Renal cortex interstitium (tissue), 11 donors: ENCODE data around the gene NUP214. TPM values are rescaled to one million over a fixed set of nuclear protein-coding genes. Genes with fewer than 3 reads are reported as not detected.
"Not testable (repeated sequence)": the region's sequence is repeated elsewhere in the genome, so short reads cannot be mapped to it uniquely, and the experiment has no call there.

ENCODE experiments used
- DNase-seq, 11 donors: peaks; one replicate each; pipeline ENCODE4 v3.0.0-alpha.2; 2013; ENCODE audit warnings: low read depth in 9 of 11, low spot score in 4 of 11; ENCODE audit errors: extremely low read depth in 1 of 11
- polyA plus RNA-seq, 3 donors: library from polyadenylated mRNA; unstranded; fragments of 120-200 nt; gene quantifications; one replicate each; pipeline ENCODE4 v1.2.1, GENCODE V29; 2013; ENCODE audit not compliant: insufficient read length in 3 of 3

NUP214 gene
- polyA plus RNA-seq, 3 donors: 49.3 to 68.7 (median 52.6) TPM

- no peak for DNase-seq
These were observed 53.5 kb downstream of the NUP214 start for GRCh38 chr9:131178926-131179325.

- DNase-seq: no peak
These were observed 54.3 kb downstream of the NUP214 start for GRCh38 chr9:131179561-131180219.

- DNase-seq: no peak
These were observed 55.1 kb downstream of the NUP214 start for GRCh38 chr9:131180454-131180853.

DNA sequence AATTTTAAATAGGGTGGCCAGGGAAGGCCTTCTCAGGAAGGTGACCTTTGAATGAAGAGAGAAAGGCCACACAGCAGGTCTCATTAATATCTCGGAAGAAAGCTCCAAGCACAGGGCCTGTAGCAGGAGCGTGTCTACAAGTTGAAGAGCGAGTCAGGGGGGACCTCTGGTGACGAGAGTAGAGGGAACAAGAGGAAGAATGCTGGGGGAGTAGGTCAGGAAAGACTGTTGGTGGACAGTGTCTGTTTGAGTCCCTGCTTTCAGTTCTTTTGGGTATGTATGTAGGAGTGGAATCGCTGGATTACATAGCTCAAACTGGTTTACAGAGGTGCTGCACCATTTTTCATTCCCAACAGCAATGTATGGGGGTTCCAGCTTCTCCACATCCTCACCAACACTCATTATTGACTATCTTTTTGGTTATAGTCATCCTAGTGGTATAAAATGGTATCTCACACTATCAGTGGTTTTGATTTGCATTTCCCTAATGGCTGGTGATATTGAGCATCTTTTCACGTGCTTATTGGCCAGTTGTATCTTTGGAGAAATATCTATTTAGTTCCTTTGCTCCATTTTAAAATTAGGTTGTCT, 55.8 kb downstream of the NUP214 start:
- DNase-seq: no peak

DNA sequence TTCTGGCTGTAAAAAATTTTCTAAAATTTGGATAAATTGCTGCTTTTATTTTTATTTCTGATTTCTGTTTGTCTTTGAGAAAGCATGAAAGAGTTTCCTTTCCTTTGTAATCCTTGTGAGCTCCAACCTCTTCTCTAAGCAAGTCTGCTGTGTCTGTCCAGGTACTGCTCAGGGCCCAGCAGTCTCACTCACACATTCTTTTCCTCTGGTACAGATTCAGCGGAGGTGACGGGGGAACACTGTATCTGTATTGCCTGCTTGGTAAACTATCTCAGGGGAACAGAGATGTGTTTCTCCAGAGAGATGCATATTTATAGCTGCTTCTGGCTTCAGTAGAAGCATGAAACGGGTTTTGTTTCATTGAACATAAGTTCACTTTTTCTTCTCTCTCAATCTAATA, 60.5 kb downstream of the NUP214 start:
- DNase-seq: no peak

GRCh38 chr9:131186622-131187021, 61.2 kb downstream of the NUP214 start:
- no peak for DNase-seq

DNA sequence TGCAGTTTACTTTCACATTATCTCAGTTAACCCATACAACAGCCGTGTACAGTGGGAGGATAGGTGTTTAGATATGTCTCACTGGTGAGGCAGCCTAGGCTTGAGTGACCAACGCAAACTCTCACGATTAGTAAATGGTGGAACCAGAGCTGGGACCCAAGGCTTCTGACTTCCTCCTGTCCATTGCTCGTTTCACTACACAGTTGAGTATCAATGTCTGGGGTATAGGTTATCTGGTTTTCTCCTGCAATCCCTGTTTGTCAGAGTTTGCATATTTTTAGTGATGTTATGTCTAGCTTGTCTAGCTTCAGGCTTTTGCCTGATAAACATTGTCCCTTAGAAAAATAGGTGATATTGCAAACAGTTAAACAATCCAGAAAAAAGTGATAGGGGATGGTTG, 62.6 kb downstream of the NUP214 start:
- DNase-seq: no peak

DNA sequence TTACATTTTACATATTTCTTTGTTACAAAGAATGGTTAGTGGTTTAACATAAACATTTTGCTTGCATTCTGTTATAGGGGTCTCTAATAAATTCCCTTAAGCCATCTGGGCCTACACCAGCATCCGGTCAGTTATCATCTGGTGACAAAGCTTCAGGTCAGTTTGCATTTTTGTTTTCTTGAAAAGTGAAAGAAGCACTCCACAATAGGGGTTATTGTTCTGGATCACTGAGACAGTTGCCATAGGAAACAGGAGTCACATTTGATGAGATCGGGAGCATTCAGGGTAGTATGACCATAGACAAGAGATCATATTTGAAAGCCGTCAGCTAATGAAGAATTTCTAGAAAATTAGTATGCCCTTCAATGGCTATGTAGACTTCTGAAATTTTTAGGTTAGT, 63.6 kb downstream of the NUP214 start:
- no peak for DNase-seq

DNA sequence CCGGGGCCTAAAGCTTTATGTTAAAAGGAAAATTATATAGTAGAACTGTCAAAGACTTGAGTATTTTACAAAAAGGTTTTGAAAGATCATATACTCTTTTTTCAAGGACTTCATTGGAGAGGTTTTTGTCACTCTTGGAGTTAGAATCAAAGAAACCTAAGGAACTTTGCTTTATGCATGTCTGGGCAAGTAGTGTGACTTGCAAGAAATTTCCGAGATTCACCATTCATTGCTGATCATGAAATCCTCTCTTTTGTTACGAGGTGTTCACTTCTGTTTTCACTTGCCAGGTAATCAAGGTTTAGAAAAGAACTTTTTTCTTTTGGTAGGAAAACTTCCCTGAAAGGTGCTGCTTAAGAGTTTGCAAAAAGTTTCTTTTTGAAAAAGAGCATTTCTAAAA, 64.8 kb downstream of the NUP214 start:
- no peak for DNase-seq

- not testable (repeated sequence) for DNase-seq
These were observed 65.6 kb downstream of the NUP214 start for GRCh38 chr9:131191032-131191431.

DNA sequence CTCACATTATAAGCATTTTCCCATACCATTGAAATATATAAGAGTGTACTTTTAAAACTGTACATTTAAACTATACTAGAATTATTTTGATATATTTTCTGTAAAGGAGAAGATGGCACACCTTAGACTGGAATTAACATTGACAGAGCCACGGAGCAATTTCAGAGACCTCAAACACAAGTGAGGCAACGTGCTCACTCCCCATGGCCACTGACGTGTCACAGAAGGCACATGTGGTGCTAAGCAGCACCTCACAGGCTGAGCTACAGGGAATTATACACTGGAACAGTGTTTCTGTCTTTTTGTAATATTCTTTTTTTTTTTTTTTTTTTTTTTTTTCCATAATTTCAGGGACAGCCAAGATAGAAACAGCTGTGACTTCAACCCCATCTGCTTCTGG, 66.5 kb downstream of the NUP214 start:
- no peak for DNase-seq

- DNase-seq: no peak
These were observed 67.7 kb downstream of the NUP214 start for GRCh38 chr9:131193051-131193450.

- no peak for DNase-seq
These were observed 69.4 kb downstream of the NUP214 start for GRCh38 chr9:131194762-131195161.

DNA sequence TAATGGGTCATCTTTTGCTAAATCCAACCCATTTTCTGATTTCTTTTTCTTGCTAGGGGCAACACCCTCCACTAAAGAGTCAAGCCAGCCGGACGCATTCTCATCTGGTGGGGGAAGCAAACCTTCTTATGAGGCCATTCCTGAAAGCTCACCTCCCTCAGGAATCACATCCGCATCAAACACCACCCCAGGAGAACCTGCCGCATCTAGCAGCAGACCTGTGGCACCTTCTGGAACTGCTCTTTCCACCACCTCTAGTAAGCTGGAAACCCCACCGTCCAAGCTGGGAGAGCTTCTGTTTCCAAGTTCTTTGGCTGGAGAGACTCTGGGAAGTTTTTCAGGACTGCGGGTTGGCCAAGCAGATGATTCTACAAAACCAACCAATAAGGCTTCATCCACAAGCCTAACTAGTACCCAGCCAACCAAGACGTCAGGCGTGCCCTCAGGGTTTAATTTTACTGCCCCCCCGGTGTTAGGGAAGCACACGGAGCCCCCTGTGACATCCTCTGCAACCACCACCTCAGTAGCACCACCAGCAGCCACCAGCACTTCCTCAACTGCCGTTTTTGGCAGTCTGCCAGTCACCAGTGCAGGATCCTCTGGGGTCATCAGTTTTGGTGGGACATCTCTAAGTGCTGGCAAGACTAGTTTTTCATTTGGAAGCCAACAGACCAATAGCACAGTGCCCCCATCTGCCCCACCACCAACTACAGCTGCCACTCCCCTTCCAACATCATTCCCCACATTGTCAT, 72.0 kb downstream of the NUP214 start:
- DNase-seq: no peak

GRCh38 chr9:131198041-131198715, 72.8 kb downstream of the NUP214 start:
- DNase-seq: no peak

DNA sequence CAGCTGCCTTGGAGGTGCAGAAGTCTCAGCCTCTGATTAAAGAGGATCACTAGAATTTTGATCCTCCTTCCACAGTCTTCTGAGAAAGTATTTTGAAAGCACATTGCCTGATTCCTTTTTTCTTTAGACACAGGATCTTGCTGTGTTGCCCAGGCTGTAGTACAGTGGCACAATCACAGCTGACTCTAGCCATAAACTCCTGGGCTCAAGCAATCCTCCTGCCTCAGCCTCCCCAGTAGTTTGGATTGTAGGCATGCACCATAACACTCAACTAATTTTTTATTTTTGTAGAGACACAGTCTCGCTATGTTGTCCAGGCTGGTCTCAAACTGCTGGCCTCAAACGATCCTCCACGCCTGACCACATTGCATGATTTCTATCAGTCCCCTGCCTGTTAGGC, 76.5 kb downstream of the NUP214 start:
- DNase-seq: no peak

DNA sequence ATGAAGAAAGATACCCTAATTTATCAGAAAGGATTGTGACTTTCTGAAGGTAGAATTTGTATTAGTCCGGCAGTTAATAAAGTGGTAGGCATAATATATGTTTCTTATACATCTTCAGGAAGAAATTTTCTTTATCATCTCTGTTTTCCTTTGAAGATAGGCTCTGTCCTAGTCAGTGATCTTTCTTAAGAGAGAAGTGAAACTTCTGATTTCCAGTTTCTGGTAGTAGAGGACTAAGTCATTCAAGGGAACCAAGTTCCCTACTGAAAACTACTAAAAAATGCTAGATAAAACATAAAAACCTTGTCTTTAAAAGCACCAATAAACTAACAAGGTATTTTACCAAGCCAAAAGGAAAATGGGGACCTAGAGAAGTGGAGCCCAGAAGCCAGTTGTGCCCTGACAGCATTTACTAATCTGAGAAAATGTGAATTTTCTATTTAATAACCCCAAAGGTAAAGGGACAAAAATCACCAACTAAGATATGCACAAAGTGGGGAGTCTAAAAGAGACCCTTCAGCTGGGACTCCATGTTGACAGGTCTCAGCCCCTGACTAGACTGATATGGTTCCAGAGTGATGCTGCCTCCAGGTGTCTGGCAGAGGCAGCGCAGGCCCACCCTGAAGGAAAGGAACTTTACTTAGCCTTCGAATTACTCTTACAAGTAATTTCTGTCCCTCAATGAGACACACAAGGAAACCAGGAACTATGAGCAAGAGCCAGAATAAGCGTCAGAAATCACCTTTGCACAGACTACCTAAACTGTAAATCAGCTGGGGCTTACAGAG, 78.2 kb downstream of the NUP214 start:
- DNase-seq: no peak

GRCh38 chr9:131204285-131204684, 78.9 kb downstream of the NUP214 start:
- DNase-seq: no peak

- DNase-seq: no peak
These were observed 81.1 kb downstream of the NUP214 start for GRCh38 chr9:131206495-131206894.
